Activated CD4-positive, alpha-beta T cell treated with anti-CD3 and anti-CD28 coated beads for 24 hours (primary cell): Measurements from ENCODE around the gene HSD11B1L.

Experiments used
- DNase-seq, 2 donors: peaks; one replicate each; pipeline ENCODE4 v3.0.0-alpha.2; 2020; ENCODE audit warnings: low read depth in 2 of 2

The HSD11B1L gene, protein sequence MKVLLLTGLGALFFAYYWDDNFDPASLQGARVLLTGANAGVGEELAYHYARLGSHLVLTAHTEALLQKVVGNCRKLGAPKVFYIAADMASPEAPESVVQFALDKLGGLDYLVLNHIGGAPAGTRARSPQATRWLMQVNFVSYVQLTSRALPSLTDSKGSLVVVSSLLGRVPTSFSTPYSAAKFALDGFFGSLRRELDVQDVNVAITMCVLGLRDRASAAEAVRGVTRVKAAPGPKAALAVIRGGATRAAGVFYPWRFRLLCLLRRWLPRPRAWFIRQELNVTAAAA

DNA sequence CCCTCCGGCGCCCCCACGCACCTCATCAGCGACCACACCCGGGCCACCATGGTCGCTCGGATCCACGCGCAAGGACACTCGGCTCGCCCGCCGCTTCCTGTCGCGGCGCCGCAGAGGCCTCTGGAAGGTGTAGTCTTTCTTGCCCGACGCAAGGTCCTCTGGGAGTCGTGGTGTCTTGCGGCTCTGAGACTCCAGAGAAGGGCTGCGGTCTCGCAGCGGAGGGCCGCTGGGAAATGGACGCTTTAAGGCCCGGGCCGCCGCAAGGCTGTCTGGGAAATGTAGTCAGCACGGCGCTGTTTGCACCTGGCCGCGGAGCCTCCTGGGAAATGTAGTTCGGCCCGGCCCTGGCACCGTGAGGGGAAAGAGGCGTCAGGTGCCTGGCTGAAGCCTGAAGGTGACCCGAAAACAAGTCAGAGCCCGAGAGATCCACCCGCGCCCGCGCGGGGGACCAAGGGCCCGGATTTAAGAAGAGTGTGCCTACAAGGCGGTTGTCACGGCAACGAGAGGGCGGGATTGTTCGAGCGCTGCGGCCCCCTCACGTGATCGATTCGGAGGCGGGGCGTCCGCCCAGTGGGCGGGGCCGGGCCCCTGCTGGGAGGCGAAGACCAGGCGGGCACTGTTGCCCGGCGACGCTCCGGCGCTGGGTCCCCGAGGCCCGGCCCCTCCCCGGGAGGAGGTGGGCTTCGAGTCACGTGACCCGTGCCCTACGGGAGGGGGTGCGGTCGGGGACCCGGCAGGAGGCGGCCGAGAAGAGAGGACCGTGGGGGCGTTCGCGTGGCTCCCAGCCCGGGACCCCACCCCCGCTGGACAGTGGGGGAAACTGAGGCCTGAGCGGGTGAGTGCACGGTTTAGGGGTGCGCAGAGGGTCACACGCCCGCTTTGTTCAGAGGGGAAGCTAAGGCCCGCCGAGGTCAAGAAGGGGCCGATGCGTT is at the start of gene HSD11B1L, which contains the start of gene MICOS13:
HSD11B1L (plus strand) TSS at position 591 of the 932 bp plus-strand sequence. CDS start 3,806 bp downstream, outside the sequence.
MICOS13 (minus strand) TSS at position 80 of the 932 bp plus-strand sequence; CDS start at position 50, 30 bp downstream.
- peak; percentile 95 for DNase-seq

DNA sequence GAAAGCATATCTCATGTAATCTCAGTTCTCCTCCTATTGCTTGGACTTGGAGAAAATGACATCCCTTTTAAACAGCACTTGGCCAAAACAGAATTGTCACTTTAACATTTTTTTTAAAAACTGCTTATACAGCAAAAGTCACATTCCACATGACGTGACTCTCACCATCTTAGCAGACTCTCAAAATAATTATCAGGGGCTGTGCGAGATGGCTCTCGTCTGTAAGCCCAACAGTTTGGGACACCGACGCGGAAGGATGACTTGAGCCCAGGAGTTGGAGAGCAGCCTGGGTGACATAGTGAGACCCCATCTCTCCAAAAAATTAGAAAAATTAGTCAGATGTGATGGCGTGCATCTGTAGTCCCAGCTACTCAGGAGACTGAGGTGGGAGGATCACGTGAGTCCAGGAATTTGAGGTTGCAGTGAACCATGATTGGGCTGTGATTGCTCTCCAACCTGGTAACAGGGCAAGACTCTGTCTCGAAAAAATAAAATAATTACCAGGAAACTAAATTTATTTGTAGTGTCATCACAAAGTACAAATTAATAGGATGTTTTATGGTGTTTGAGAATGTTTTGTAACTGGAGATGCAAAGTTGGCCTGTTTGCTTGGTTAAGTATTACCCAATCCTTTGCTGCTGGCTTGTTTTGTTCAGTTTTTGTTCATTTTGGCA is 49.1 kb upstream of the HSD11B1L start:
- no peak for DNase-seq

DNA sequence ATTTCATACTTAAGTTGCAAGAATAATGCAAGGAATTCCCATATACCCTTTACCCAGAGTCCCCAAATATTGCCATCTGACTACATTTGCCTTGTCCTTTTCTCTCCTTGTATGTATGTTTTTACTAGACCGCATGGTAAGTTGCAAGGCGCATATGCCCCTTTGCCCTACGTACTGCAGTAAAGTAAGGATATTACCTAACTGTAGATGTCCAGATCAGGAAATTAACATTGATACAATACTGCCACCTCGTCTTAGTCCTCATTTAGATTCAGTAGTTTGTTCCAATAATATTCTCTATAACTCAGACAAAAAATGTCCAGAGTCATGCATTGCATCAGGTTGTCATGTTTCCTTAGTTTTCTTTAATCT is 48.6 kb upstream of the HSD11B1L start:
- no peak for DNase-seq

DNA sequence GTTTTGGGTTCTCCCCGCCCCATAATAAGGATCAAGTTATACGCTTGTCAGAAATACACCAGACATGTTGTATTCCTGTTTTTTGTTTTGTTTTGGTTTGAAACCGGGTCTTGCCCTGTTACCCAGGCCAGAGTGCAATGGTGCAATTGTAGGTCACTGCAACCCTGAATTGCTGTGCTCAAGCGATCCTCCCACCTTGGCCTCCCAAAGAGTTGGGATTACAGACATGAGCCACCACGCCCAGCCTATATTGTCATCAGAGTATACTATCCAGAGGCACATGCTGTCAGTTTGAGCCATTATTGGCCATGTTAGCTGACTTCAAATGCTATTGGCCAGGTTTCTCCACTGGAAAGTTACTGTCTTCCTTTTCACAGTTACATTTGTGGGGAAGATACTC is 48.2 kb upstream of the HSD11B1L start:
- no peak for DNase-seq

DNA sequence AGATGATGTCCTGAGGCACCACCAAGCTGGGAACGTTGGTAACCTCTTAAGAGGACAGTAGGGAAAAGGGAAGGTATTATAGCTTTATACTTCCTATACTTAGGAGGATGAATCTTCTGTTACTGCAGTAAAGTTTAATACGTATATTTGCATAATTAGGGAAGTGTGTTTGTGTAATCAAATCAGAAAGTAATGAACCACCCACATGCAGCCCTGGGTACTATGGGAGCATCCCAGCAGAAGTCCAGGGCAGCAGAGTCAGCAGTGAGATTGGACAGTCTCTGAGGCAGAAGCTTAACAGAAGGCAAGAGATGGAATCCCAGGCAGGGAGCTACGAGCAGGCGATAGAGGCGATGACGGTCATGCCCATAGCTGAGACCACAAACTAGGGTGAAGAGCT is 45.4 kb upstream of the HSD11B1L start:
- DNase-seq: no peak

DNA sequence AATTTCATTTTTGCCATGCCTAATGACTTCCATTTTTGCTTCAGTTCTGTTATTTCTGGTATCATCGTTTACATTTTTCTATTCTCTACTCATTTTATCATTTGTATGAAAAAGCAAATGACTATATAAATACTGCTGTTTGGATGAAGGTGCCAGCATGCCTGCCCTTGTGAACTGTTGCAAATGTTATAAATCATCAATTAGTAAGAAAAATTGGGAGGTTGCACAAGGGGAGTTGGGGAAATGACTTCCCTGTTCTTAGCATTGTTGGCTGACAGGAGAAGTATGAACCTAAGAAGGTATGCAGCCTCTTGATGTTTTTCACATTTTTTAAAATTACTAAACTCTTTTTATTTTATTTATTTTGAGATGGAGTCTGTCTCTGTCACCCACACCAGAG is 42.9 kb upstream of the HSD11B1L start:
- no peak for DNase-seq

DNA sequence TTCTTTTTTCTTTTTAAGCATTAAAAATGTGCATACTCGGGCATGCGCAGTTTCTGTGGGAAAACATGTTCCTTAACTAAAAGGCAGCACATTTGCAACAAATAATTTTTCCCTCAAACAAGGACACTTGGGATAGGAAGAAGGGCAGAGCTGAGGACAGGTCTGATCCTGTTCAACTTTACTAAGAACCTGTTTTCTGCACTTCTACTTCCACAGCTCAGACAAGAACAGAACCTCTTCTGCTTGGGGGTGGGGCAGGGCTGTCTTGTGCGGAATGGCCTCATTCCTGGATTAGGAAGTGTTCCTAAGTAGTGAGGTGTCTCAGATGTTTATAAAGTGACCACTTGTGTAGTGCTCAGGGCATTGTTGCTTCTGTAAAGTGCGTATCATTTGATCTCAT is 39.7 kb upstream of the HSD11B1L start:
- no peak for DNase-seq

DNA sequence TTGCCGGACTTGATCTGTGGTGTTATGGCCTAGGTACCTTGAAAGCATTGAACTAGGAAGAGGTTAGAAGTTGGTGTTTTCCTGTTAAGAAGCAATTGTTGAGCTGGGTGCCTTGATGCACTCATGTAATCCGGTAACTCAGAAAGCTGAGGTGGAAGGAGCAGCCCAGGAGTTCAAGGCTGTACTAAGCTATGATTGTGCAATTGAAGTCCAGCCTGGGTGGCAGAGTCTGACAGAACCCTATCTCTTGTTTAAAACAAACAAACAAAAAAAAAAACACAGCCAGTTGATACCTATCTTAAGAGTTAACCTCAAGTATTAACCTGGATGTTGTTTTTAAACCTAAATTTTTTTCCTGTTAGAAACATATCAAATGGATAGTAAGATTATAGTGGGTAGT is 38.6 kb upstream of the HSD11B1L start:
- no peak for DNase-seq

DNA sequence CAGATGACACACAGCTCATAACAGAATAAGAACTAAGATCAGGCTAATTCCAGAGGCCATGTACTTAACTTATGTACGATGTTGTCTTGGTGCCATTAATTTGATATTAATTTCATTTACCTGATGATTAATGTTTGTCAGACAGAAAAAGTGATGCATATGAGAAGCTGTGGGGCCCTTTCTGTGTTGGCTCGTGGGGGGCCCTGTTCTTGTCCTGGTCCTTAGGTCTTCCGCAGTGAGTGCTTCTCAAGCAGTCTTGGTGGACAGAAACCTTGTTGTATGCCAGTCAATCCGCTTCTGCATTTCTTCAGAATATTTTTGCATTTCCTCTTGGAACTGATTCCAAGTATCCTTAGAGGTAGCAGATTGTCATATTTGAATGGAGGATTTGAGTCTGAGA is 37.8 kb upstream of the HSD11B1L start:
- no peak for DNase-seq

DNA sequence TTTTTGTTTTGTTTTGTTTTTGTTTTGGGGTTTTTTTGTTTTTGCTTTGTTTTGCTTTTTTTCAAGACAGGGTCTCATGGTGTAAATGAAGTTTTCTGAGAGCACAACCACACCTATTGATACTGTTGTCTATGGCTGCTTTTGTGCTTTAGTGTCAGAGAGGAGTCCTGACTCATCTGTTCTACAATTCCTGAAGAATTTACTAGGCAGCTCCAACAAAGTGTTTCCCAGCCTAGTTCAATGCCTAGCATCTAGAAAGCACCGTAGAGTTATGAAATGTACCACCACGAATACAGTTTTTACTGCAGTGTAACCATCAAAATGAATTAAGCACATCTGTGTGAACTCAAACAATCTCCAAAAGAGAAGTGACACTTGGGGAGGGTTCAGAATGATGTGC is 36.8 kb upstream of the HSD11B1L start:
- no peak for DNase-seq

DNA sequence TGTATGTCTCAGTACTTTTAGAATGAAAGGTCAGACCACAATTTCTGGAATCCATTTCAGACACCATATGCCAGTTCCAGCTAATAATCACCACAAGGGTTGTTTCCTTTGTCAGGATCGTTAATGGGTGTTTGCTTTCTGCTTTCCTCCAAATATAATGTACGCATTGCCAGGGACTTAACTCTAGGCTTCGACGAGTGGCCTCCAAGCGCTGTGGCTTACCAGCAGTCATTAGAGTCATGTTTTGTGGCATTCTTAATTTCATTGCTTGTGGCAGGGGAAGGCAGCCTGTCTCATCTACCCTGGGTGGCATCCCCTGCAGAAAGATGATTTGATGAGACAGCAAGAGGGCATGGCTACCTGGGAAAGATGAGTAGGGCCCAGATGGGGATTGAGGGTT is 35.4 kb upstream of the HSD11B1L start:
- no peak for DNase-seq

DNA sequence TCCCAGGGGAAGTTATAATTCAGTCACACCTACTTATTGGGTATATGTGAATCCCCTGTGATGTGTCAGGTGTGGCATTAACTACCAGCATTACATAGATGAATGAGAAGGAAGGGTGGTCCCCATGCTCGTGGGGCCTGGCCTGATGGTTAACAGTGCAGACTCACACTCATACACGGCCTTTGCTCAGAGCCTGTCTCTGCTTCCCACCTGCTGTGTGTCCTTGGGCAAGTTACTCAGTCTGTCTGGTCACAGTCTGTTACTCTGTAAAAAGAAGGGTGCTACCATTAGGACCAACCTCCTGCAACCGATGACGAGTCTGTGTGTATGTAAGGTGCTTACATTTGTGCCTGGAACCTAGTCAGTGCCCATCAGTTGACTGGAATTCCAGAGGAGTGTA is 34.1 kb upstream of the HSD11B1L start:
- no peak for DNase-seq

DNA sequence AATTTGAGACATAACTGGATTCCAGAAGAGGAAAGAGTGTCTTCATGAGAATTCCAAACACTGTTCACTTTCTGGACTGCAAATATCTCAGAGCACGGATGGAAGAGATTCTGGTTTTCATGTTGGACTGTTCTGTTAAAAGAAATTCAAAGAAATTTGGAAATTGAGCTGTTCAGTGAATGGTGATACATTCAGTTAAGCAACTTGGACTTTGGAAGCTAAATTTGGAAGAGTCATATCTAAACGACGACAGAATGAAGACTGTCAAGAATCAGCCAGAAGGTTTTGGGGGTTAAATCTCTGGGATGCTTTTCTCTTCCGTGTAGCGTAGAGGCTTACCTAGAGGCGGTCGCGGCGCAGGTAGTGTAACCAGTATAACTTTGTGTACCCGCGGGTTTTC is 32.4 kb upstream of the HSD11B1L start:
- DNase-seq: no peak

DNA sequence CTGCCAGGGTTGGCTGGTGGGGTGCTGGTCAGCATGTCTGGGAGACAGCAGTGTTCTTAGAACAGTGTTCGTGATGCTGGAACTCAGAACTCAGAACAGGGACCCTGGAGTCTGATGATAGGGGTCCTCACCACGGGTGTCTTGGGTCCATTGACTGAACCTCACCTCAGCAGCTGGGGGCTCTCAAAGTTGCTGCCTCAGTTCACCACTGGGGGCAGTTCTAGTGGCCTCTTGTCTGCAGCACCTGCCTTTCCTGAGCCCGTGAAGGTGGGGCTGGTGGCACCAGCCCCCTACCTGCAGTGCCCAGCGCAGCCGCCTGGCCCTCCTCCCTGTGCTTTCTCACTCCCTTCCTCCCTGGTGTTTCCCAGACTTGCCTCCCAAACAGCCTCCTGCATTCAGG is 29.5 kb upstream of the HSD11B1L start:
- DNase-seq: no peak

DNA sequence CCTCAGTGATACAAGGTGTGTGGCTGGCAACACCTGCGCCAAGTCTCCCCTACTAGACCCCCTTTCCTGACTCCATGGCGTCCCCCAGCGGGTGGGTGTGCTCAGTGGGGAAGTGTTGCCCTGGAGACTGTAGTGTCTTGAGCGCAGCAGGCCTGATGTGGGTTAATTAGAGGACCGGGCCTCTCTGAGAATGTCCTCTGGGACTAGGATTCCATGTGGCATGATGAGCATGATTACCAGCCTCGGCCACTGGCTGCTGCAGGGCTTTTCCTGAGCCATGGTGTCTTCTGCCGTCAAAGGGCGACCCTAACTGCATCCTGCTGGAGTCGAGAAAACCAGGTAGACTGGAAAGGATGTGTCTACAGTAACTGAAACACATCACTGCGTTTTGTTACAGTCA is 28.6 kb upstream of the HSD11B1L start:
- DNase-seq: no peak

DNA sequence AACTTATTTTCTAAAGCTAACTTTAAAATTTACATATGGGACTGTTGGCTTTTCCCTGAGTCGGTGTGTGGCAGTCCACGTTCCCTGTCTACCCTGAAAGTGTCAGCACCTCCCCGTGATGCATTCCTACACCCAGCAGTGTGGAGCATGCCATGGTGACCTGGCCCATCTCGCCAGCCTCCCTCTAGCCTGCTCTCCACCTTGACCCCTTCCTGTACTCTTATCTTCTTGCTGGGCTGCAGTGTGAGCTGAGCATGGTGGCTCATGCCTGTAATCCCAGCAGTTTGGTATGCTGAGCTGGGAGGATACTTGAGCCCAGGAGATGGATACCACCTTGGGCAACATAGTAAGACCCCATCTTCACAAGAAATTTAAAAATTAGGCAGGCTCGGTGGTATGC is 25.9 kb upstream of the HSD11B1L start:
- no peak for DNase-seq

DNA sequence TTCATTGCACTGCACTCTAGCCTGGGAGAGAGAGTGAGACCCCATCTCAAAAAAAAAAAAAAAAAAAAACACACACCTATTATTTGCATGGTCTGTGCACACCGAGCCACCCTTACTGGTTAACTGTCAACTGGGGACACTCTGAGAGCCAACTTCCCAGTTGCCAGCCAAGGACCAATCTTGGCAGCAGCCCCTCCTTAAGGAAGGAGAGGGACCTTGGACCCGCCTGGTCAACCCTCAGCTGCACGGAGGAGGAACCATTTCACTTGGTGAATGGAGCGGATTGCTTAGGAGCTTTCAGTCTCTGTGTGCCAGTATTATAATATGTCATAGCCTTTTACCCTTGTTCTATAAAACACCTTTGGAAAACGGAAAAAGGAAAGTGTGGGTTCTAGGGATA is 25.4 kb upstream of the HSD11B1L start:
- no peak for DNase-seq

DNA sequence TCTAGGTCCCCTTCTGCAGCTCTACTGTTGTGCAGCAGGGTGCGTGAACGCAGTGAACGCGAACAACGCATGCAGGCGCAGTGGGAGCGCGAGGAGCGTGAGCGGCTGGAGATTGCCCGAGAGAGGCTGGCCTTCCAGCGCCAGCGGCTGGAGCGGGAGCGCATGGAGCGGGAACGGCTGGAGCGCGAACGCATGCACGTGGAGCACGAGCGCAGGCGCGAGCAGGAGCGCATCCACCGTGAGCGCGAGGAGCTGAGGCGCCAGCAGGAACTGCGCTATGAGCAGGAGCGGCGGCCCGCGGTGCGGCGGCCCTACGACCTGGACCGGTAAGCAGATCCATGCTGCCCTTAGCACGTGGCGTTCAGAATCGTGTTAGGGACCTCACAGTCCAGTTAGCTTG is 19.3 kb upstream of the HSD11B1L start:
- no peak for DNase-seq

DNA sequence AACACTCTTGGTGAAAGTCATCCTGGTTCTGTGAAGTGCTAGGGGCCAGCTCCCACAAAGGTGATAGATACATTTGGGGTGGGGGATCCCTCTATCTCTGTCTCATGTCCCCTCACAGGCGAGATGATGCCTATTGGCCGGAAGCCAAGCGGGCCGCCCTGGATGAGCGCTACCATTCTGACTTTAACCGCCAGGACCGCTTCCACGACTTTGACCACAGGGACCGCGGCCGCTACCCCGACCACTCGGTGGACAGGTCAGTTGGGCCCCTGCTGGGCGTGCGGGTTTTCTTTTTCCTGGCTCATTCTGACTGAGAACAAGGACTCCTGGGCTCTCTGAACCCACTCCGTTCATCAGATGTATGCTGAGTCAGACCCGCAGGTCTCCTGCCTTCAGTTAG is 16.9 kb upstream of the HSD11B1L start:
- DNase-seq: no peak

DNA sequence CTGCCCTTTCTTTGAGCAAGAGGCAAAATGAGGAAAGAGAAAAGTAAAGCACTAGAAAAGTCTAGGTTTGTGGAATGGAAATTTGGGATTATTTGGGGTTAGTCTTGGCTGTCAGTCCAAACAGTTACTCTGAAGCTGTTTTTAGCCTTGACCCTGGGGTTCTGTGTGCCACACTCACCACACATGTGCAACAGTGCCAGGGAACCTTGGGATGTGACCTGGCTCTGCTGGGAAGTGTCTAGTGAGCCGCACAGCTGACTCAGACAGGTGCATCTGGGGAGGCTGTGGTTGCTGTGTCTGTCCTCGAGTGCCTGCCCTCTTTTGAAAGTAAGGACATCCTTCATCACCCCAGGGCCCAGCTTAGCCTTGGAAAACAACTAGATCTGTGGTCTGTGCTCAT is 16.3 kb upstream of the HSD11B1L start:
- no peak for DNase-seq

DNA sequence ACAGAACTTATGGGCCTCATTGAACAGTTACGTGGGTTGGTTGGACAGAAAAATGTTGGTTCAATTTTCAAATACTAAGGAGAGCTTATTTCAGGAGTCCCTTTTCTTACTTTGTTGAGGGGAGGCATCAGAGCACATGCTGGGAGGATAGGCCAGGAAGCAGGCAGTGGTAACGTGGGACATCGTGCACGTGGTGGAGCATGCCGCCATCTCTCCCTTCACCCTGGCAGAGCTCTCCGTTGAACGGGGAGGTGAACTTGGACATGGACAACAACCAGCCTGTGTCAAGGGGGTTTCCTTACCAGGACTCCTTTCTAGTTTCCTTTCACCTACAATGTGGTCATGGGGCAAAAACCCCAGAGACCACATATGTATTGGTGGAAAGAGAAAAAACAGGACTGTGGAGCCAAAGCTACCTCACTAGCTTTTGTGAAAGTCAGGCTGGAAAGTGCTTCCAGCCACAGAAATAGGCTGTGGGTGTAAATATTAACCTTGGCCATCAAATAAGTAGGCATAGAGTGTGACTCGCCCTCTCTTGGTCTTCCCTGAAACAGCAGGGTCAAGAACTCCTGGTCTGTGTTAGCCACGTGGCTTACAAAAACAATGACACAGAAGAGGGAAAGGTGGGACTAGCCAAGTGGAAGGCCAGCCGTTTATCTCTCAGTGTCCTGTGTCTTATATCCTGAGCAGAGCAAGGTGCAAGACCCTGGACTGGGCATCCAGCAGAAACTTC is 14.9 kb upstream of the HSD11B1L start:
- no peak for DNase-seq
